GM06990 (cell line): ENCODE measurements around the gene TXLNB.

Experiments
- DNase-seq: peaks from one replicate; pipeline ENCODE4 v3.0.0-alpha.2; 2011; ENCODE audit not compliant: insufficient read length; ENCODE audit errors: extremely low read depth
- H3K27me3 ChIP-seq: replicated peaks from 2 replicates; pipeline ENCODE4 v1.6.0; 2011; ENCODE audit warnings: low read length; ENCODE audit not compliant: control insufficient read depth, insufficient read depth
- H3K36me3 ChIP-seq: 2 replicates; pipeline ENCODE4 v1.5.1; 2011; ENCODE audit warnings: low read length; ENCODE audit not compliant: control insufficient read depth, insufficient read depth
- H3K4me3 ChIP-seq: replicated peaks from 2 replicates; pipeline ENCODE4 v1.5.1; 2011; ENCODE audit warnings: low read depth, mild to moderate bottlenecking, control low read depth, low read length
- TF ChIP-seq, protein P1 (sequence below): IDR thresholded peaks from 2 replicates; pipeline ENCODE4 v1.5.1; 2011; ENCODE audit warnings: low read length, control low read depth, mild to moderate bottlenecking, inconsistent platforms; ENCODE audit not compliant: insufficient read depth, poor library complexity, severe bottlenecking

The TXLNB gene

DNA sequence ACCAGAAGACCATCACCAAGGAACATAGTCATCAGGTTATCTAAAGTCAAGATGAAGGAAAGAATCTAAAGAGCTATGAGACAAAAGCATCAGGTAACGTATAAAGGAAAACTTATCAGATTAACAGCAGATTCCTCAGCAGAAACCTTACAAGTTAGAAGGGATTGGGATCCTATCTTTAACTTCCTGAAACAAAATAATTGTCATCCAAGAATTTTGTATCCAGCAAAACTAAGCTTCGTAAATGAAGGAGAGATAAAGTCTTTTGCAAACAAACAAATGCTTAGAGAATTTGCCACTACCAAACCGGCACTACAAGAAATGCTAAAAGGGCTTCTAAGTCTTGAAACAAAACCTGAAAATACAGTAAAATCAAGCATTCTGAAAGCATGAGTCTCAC, 86.0 kb downstream of the TXLNB start:
- TF ChIP-seq, protein P1, sequence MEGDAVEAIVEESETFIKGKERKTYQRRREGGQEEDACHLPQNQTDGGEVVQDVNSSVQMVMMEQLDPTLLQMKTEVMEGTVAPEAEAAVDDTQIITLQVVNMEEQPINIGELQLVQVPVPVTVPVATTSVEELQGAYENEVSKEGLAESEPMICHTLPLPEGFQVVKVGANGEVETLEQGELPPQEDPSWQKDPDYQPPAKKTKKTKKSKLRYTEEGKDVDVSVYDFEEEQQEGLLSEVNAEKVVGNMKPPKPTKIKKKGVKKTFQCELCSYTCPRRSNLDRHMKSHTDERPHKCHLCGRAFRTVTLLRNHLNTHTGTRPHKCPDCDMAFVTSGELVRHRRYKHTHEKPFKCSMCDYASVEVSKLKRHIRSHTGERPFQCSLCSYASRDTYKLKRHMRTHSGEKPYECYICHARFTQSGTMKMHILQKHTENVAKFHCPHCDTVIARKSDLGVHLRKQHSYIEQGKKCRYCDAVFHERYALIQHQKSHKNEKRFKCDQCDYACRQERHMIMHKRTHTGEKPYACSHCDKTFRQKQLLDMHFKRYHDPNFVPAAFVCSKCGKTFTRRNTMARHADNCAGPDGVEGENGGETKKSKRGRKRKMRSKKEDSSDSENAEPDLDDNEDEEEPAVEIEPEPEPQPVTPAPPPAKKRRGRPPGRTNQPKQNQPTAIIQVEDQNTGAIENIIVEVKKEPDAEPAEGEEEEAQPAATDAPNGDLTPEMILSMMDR: no peak
- Histone ChIP-seq H3K36me3 (no peaks in the 10 kb centered on the region), H3K4me3 (no peak overlapping the region), H3K27me3 (no peaks in the 10 kb centered on the region)
- no peak for DNase-seq

DNA sequence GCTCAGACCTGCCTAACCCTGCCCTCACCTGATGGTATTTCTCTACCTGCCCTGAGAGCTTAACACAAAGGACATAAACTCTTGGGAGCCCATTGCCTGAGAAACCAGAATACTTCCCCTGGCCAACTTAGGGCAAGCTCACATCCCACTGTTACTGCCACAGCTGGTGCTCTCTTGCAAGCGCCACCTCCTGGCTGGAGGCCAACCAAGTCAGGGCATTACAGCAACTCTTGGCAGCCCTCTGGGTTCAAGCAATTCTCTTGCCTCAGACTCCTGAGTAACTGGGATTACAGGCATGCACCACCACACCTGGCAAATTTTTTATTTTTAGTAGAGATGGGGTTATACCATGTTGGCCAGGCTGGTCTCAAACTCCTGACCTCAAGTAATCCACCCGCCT, 86.8 kb downstream of the TXLNB start:
- Histone ChIP-seq H3K27me3 (no peaks in the 10 kb centered on the region), H3K36me3 (no peaks in the 10 kb centered on the region), H3K4me3 (no peak overlapping the region)
- DNase-seq: no peak
- TF ChIP-seq, protein P1: peak; percentile 10

DNA sequence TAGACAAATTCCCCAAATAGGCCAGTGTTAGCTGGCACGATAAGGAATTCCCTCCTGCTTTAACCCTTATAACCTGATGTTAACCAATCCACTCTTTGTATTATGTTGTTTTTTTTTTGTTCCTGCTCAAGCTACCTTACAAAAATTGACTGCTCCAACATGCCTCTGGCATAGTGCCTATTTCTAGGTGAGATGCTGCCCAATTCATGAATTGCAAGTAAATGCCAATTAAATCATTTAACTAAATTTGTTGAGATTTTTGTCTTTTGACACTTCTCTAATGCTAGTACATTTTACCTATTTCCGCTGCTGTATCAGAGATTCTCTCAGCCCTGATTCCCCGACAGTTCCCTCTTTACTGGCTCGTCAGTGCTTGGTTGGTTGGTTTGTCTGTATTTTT, 90.4 kb downstream of the TXLNB start:
- TF ChIP-seq, protein P1: no peak
- Histone ChIP-seq H3K27me3 (no peaks in the 10 kb centered on the region), H3K4me3 (no peak overlapping the region), H3K36me3 (no peaks in the 10 kb centered on the region)
- DNase-seq: no peak

DNA sequence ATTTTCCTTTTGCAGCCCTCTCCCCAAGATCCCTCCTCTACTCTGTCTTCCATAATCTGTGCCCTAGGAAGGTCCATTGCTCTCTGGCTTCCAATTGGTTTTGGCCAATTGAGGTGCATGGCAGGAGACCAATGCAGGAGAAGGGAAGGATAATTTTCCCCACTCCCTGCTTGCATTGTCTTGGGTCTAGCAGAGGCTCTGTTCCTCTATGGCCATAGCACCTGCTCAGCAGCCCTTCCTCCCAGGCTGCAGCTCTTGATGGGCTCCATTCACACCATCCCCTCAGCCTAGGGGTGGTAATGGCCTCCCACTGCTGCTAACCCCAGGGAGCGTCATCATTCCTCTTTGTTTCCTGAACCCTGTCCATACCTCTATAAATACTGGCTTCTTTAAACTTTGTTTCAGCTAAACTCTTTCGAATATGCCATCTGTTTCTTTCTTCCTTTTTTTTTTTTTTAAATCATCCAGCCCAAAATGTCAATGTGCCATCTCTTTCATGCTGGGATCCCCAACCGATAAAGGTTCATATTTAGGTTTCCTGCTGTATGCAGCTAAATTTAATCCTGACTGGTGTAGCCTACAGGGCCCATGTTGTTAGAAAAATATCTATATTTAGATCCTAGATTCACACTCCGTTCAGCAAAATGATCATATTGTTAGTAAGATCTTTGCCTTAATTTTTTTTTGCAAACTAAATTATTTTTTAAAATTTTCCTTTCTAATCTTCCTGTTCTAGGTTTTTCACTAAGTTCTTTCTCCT, 93.1 kb downstream of the TXLNB start:
- DNase-seq: no peak
- TF ChIP-seq, protein P1: no peak

DNA sequence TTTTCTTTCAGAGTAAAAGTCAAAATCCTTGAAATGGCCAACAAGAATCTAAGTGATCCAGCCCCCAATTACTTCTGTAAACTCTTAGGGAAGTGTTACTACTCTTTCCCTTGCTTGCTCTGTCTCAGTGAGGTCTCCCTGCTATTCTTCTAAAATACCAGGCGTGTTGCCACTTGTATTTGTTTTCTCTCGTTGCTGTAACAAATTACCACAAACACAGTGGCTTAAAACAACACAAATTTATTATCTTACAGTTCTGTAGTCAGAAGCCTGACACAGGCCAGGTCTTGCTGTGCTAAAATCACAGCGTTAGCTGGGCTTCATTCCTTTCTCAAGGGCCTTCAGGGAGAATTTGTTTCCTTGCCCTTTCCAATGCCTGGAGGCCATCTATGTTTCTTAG, 97.1 kb downstream of the TXLNB start:
- Histone ChIP-seq H3K36me3 (no peaks in the 10 kb centered on the region), H3K4me3 (no peak overlapping the region), H3K27me3 (no peaks in the 10 kb centered on the region)
- DNase-seq: no peak
- TF ChIP-seq, protein P1: no peak

More for the DNA sequence above, 93.1 kb downstream of the TXLNB start:
- Histone ChIP-seq H3K36me3 (no peaks in the 10 kb centered on the region), H3K4me3 (no peak overlapping the region), H3K27me3 (no peaks in the 10 kb centered on the region)
